Mucosa of gallbladder (tissue), 1 donor: ENCODE measurements around the gene DCLK1. TPM values are rescaled to one million over a fixed set of nuclear protein-coding genes. Genes with fewer than 3 reads are reported as not detected.

Experiments used
- DNase-seq: peaks from one replicate; pipeline ENCODE4 v3.0.0-alpha.2; 2020; ENCODE audit warnings: low spot score
- total RNA-seq: library from RNA; stranded (reverse); gene quantifications from one replicate; pipeline ENCODE4 v1.2.1, GENCODE V29; 2021
- donor health status: DM: no; HTN: no; CAD: no.

Gene DCLK1
- total RNA-seq = 6.0 TPM

GRCh38 chr13:36131222-36131930 lies at the start of gene DCLK1:
Gene DCLK1 (minus strand): TSS chr13:36131382.
- DNase-seq = no peak

- DNase-seq = no peak
These were observed 44.4 kb upstream of the DCLK1 start for GRCh38 chr13:36175621-36176020.

- no peak for DNase-seq
These were observed 43.7 kb upstream of the DCLK1 start for GRCh38 chr13:36174923-36175322.

GRCh38 chr13:36173571-36174322 lies 42.6 kb upstream of the DCLK1 start:
- DNase-seq = no peak

- no peak for DNase-seq
These were observed 34.9 kb upstream of the DCLK1 start for GRCh38 chr13:36166046-36166445.

- no peak for DNase-seq
These were observed 32.7 kb upstream of the DCLK1 start for GRCh38 chr13:36163809-36164308.

GRCh38 chr13:36163286-36163685 lies 32.1 kb upstream of the DCLK1 start:
- no peak for DNase-seq

GRCh38 chr13:36160297-36160696 lies 29.1 kb upstream of the DCLK1 start:
- no peak for DNase-seq

- DNase-seq = no peak
These were observed 27.4 kb upstream of the DCLK1 start for GRCh38 chr13:36158611-36159010.

GRCh38 chr13:36157480-36157879 lies 26.3 kb upstream of the DCLK1 start:
- DNase-seq = no peak

GRCh38 chr13:36154567-36155291 lies 23.5 kb upstream of the DCLK1 start:
- DNase-seq = no peak

- no peak for DNase-seq
These were observed 20.4 kb upstream of the DCLK1 start for GRCh38 chr13:36151591-36151990.

GRCh38 chr13:36148446-36148845 lies 17.3 kb upstream of the DCLK1 start:
- DNase-seq = no peak

GRCh38 chr13:36147330-36147729 lies 16.1 kb upstream of the DCLK1 start:
- no peak for DNase-seq

- no peak for DNase-seq
These were observed 15.5 kb upstream of the DCLK1 start for GRCh38 chr13:36146511-36147269.

GRCh38 chr13:36143738-36144137 lies 12.6 kb upstream of the DCLK1 start:
- no peak for DNase-seq

- DNase-seq = no peak
These were observed 11.6 kb upstream of the DCLK1 start for GRCh38 chr13:36142735-36143134.

- no peak for DNase-seq
These were observed 4.7 kb upstream of the DCLK1 start for GRCh38 chr13:36135876-36136275.

GRCh38 chr13:36134632-36135031 lies 3.5 kb upstream of the DCLK1 start:
- DNase-seq = no peak

- DNase-seq = no peak
These were observed 2.9 kb upstream of the DCLK1 start for GRCh38 chr13:36133950-36134626.

- no peak for DNase-seq
These were observed 1.2 kb upstream of the DCLK1 start for GRCh38 chr13:36132376-36132775.
